NCI-H345 treated with DMSO at 0.1 percent for 48 hours (cell line): ENCODE measurements around the gene DHRSX.
"Not testable (repeated sequence)": the region's sequence is repeated elsewhere in the genome, so short reads cannot be mapped to it uniquely, and the experiment has no call there.

Source experiments
- DNase-seq: peaks from one replicate; lab custom pipeline; 2025; ENCODE audit not compliant: unreplicated experiment; lab: John Stamatoyannopoulos, UW

The DHRSX gene

GRCh38 chrX:2498781-2499302 lies 1.9 kb downstream of the DHRSX start:
- no peak for DNase-seq

GRCh38 chrX:2497961-2498780 lies 2.6 kb downstream of the DHRSX start:
- no peak for DNase-seq

- no peak for DNase-seq
Measured at GRCh38 chrX:2495595-2495994, 5.2 kb downstream of the DHRSX start.

- DNase-seq, result no peak
Measured at GRCh38 chrX:2492531-2493218, 8.1 kb downstream of the DHRSX start.

GRCh38 chrX:2490634-2491033 lies 10.1 kb downstream of the DHRSX start:
- no peak for DNase-seq

GRCh38 chrX:2489446-2490445 lies 11.0 kb downstream of the DHRSX start:
- DNase-seq, result no peak

- no peak for DNase-seq
Measured at GRCh38 chrX:2488621-2489285, 12.0 kb downstream of the DHRSX start.

- DNase-seq, result no peak
Measured at GRCh38 chrX:2487366-2487765, 13.4 kb downstream of the DHRSX start.

- no peak for DNase-seq
Measured at GRCh38 chrX:2486476-2487133, 14.2 kb downstream of the DHRSX start.

- no peak for DNase-seq
Measured at GRCh38 chrX:2485789-2486345, 14.9 kb downstream of the DHRSX start.

GRCh38 chrX:2484721-2485648 lies 15.8 kb downstream of the DHRSX start:
- DNase-seq, result no peak

GRCh38 chrX:2484256-2484655 lies 16.5 kb downstream of the DHRSX start:
- DNase-seq, result no peak

- no peak for DNase-seq
Measured at GRCh38 chrX:2483398-2484060, 17.2 kb downstream of the DHRSX start.

GRCh38 chrX:2481597-2481996 lies 19.2 kb downstream of the DHRSX start:
- DNase-seq, result not testable (repeated sequence)

- DNase-seq, result not testable (repeated sequence)
Measured at GRCh38 chrX:2479982-2480381, 20.8 kb downstream of the DHRSX start.

GRCh38 chrX:2479420-2479780 lies 21.4 kb downstream of the DHRSX start:
- no peak for DNase-seq

- DNase-seq, result no peak
Measured at GRCh38 chrX:2478546-2479419, 22.0 kb downstream of the DHRSX start.
